ENCODE results near the gene HKDC1. TPM values are rescaled to one million over a fixed set of nuclear protein-coding genes. Genes with fewer than 3 reads are reported as not detected.

HKDC1 gene
- total and polyA plus RNA-seq, 4 donors: 0.53 to 20.0 (median 5.2) TPM

GRCh38 chr10:69180525-69181204 lies 39.5 kb upstream of the HKDC1 start:
- TF ChIP-seq ATF3 (IDR thresholded peaks at IDR 0.05) (no peak), MAX (IDR thresholded peaks at IDR 0.05) (no peak), CTCF (IDR thresholded peaks at IDR 0.05; ENCODE audit: low read depth, low read length, missing input control) (no peak), SP1 (IDR thresholded peaks at IDR 0.05) (no peak), GABPA (IDR thresholded peaks at IDR 0.05 in 1 of 2, conservative IDR thresholded peaks at IDR 0.05 in 1 of 2) (no peak), NR2F2 (IDR thresholded peaks at IDR 0.05) (no peak), REST (IDR thresholded peaks at IDR 0.05) (no peak), HNF4A (conservative IDR thresholded peaks at IDR 0.05) (no peak), HNF4G (IDR thresholded peaks at IDR 0.05) (no peak), JUND (IDR thresholded peaks at IDR 0.05) (no peak), RAD21 (IDR thresholded peaks at IDR 0.05) (no peak)
- H3K9me3 ChIP-seq (ENCODE audit: control insufficient read depth in 4 of 4, low read length in 3 of 4): no peaks in the 10 kb centered on the region
- H3K27me3 ChIP-seq (ENCODE audit: control insufficient read depth in 4 of 4, insufficient read depth in 4 of 4, low read length in 3 of 4): no peaks in the 10 kb centered on the region
- H3K27ac ChIP-seq (ENCODE audit: low read depth in 1 of 2, low read length in 2 of 2): peak overlapping the region; percentile 83 to 92
- peaks cover 0 to 8% (median 0%) of the 10 kb centered on the region in 4 donors for H3K36me3 ChIP-seq (ENCODE audit: control insufficient read depth in 4 of 4, insufficient read depth in 3 of 4, low read depth in 1 of 4, low read length in 3 of 4)
- H3K9ac ChIP-seq (ENCODE audit: low read depth in 1 of 2, low read length in 2 of 2): peak overlapping the region; percentile 91 to 94
- peaks cover 0 to 26% (median 20%) of the 10 kb centered on the region in 4 donors for H3K4me1 ChIP-seq (ENCODE audit: control insufficient read depth in 4 of 4, insufficient read depth in 4 of 4, low read length in 3 of 4)
- 3% methylated on average over 29 of the region's 29 CpGs for WGBS
- no peak for DNase-seq (ENCODE audit: low spot score)
- peak overlapping the region; percentile 73 to 99 (median 93) for H3K4me3 ChIP-seq (ENCODE audit: low read depth in 1 of 3, low read length in 3 of 3)

- Histone ChIP-seq H3K27ac (ENCODE audit: low read depth in 1 of 2, low read length in 2 of 2) (no peak overlapping the region), H3K9ac (ENCODE audit: low read depth in 1 of 2, low read length in 2 of 2) (peak overlapping the region in 1 of 2 donors; percentile 91), H3K4me1 (ENCODE audit: control insufficient read depth in 4 of 4, insufficient read depth in 4 of 4, low read length in 3 of 4) (peaks cover 0 to 26% (median 20%) of the 10 kb centered on the region in 4 donors), H3K4me3 (ENCODE audit: low read depth in 1 of 3, low read length in 3 of 3) (peak overlapping the region; percentile 73 to 99 (median 93)), H3K27me3 (ENCODE audit: control insufficient read depth in 4 of 4, insufficient read depth in 4 of 4, low read length in 3 of 4) (no peaks in the 10 kb centered on the region), H3K36me3 (ENCODE audit: control insufficient read depth in 4 of 4, insufficient read depth in 3 of 4, low read depth in 1 of 4, low read length in 3 of 4) (peaks cover under 1 to 14% (median 6%) of the 10 kb centered on the region in 4 donors), H3K9me3 (ENCODE audit: control insufficient read depth in 4 of 4, low read length in 3 of 4) (no peaks in the 10 kb centered on the region)
- TF ChIP-seq CTCF (IDR thresholded peaks at IDR 0.05; ENCODE audit: low read depth, low read length, missing input control) (no peak), YY1 (IDR thresholded peaks at IDR 0.05) (no peak), GABPA (IDR thresholded peaks at IDR 0.05 in 1 of 2, conservative IDR thresholded peaks at IDR 0.05 in 1 of 2) (no peak), SP1 (IDR thresholded peaks at IDR 0.05) (no peak), TAF1 (conservative IDR thresholded peaks at IDR 0.05) (no peak), REST (IDR thresholded peaks at IDR 0.05) (no peak), EGR1 (IDR thresholded peaks at IDR 0.05; ENCODE audit: low read depth in 2 of 2) (no peak), ZBTB33 (IDR thresholded peaks at IDR 0.05) (no peak), ATF3 (IDR thresholded peaks at IDR 0.05) (no peak), RAD21 (IDR thresholded peaks at IDR 0.05) (no peak)
- WGBS: 72% methylated on average over 1 of the region's 1 CpG
- no peak for DNase-seq (ENCODE audit: low spot score)
Measured at GRCh38 chr10:69181433-69181832, 38.7 kb upstream of the HKDC1 start.
